K562 (cell line): ENCODE measurements around the gene IFT122. TPM values are rescaled to one million over a fixed set of nuclear protein-coding genes. Genes with fewer than 3 reads are reported as not detected.

Experiments
- ATAC-seq: fragments of 200-7000 bp; cut with Tn5 transposase; 3 replicates; pipeline ENCODE4 v1.9.1; 2020; ENCODE audit warnings: moderate library complexity
- BruUV-seq: library from RNA; stranded (reverse); fragments of 400-500 nt; replicated peaks from 2 replicates; lab custom pipeline; 2021; lab: Mats Ljungman, UMichigan
- CTCF ChIA-PET: fragments of 300-600 bp; formaldehyde crosslinking; extraction: SDS; loops from one replicate; lab custom pipeline; 2021; ENCODE audit warnings: low intra/inter-chr PET ratio; lab: Yijun Ruan, JAX
- POLR2A ChIA-PET: fragments of 300-600, 350-650 bp; sonication (Branson Sonifier 250); formaldehyde crosslinking; extraction: SDS; loops from one replicate; lab custom pipeline; 2021; ENCODE audit warnings: antibody characterized with exemption, inconsistent platforms; lab: Yijun Ruan, JAX
- DNase-seq, 4 experiments: peaks; one replicate each; pipeline versions ENCODE4 v3.0.0 to v3.0.0-alpha.2; 2011 to 2018; ENCODE audit warnings: low spot score in 3 of 4, mixed read lengths in 3 of 4; ENCODE audit errors: extremely low read depth in 1 of 4
- FAIRE-seq: peaks from 2 replicates; lab custom pipeline; 2011; peaks lifted over from hg19 to GRCh38; lab: Jason Lieb, UNC
- H2AFZ ChIP-seq: 2 replicates; pipeline ENCODE4 v1.6.0; 2011; ENCODE audit warnings: low read depth, low read length, control low read depth, inconsistent platforms
- H3K27ac ChIP-seq: fragments of 200-600 bp; 3 replicates; pipeline ENCODE4 v1.8.0; 2011; ENCODE audit warnings: low read depth, mild to moderate bottlenecking, control low read depth, inconsistent platforms, low read length, moderate library complexity, mixed read lengths; ENCODE audit errors: extremely low read depth
- H3K27me3 ChIP-seq, 2 experiments: fragments of 300-600 bp in 1 of 2; 2 replicates in 1 of 2; 3 replicates in 1 of 2; pipeline versions ENCODE4 v1.6.0 to v1.8.0; 2011; ENCODE audit warnings: inconsistent platforms in 2 of 2, low read length in 2 of 2, mild to moderate bottlenecking in 1 of 2, mixed read lengths in 1 of 2, moderate library complexity in 1 of 2; ENCODE audit not compliant: control insufficient read depth in 2 of 2, insufficient read depth in 2 of 2
- H3K36me3 ChIP-seq: fragments of 300-600 bp; 3 replicates; pipeline ENCODE4 v1.8.0; 2011; ENCODE audit warnings: mild to moderate bottlenecking, low read length, inconsistent platforms; ENCODE audit not compliant: control insufficient read depth, insufficient read depth
- H3K4me1 ChIP-seq, 2 experiments: fragments of 200-600 bp in 1 of 2; replicated peaks in 1 of 2; 2 replicates in 1 of 2; 3 replicates in 1 of 2; pipeline versions ENCODE4 v1.5.1 to v1.8.0; 2011; ENCODE audit warnings: inconsistent platforms in 2 of 2, low read length in 2 of 2, mild to moderate bottlenecking in 1 of 2, mixed read lengths in 1 of 2, moderate library complexity in 1 of 2; ENCODE audit not compliant: control insufficient read depth in 2 of 2, insufficient read depth in 2 of 2
- H3K4me2 ChIP-seq: 2 replicates; pipeline ENCODE4 v1.6.1; 2011; ENCODE audit warnings: low read length, control low read depth, inconsistent platforms, mixed read lengths; ENCODE audit not compliant: insufficient read depth
- H3K4me3 ChIP-seq: fragments of 200-600 bp; sonication (generic), shearing (Covaris generic); 2 replicates; pipeline ENCODE4 v1.5.1; 2016; ENCODE audit warnings: control low read depth, inconsistent platforms
- H3K79me2 ChIP-seq: fragments of 200-600 bp; 3 replicates; pipeline ENCODE4 v1.8.0; 2011; ENCODE audit warnings: low read length, inconsistent platforms; ENCODE audit not compliant: control insufficient read depth, insufficient read depth
- H3K9ac ChIP-seq, 2 experiments: 2 replicates each; pipeline versions ENCODE4 v1.6.0 to v1.6.1; 2011; ENCODE audit warnings: low read depth in 2 of 2, low read length in 2 of 2, control low read depth in 1 of 2, inconsistent platforms in 1 of 2, mild to moderate bottlenecking in 1 of 2, mixed read lengths in 1 of 2; ENCODE audit not compliant: insufficient read depth in 1 of 2
- H3K9me1 ChIP-seq: one replicate; pipeline ENCODE4 v1.6.0; 2011; ENCODE audit warnings: inconsistent platforms, mild to moderate bottlenecking, low read length, moderate library complexity; ENCODE audit not compliant: control insufficient read depth, insufficient read depth
- H3K9me3 ChIP-seq: replicated peaks from 2 replicates; pipeline ENCODE4 v1.5.1; 2011; ENCODE audit warnings: low read depth, low read length, inconsistent platforms; ENCODE audit not compliant: control insufficient read depth, insufficient read depth
- H4K20me1 ChIP-seq: replicated peaks from 2 replicates; pipeline ENCODE4 v1.6.1; 2011; ENCODE audit warnings: low read length, inconsistent platforms, mixed read lengths; ENCODE audit not compliant: control insufficient read depth, insufficient read depth
- BCLAF1 ChIP-seq, 2 experiments: fragments of 450-650 bp in 1 of 2; IDR thresholded peaks; 2 replicates each; pipeline ENCODE4 v1.6.1; 2011 to 2017; ENCODE audit warnings: low read depth in 2 of 2, antibody characterized with exemption in 1 of 2, borderline replicate concordance in 1 of 2, low read length in 1 of 2, mild to moderate bottlenecking in 1 of 2, mixed read lengths in 1 of 2; ENCODE audit not compliant: control insufficient read depth in 1 of 2
- BCOR ChIP-seq: fragments of 450-650 bp; IDR thresholded peaks from 2 replicates; pipeline ENCODE4 v1.6.1; 2016
- E2F3 ChIP-seq: fragments of 250-450 bp; sonication (Bioruptor Pico); IDR thresholded peaks from 2 replicates; pipeline ENCODE4 v1.4.0; 2020; ENCODE audit warnings: mild to moderate bottlenecking
- FOXA3 ChIP-seq, 2 experiments: fragments of 450-650 bp in 1 of 2; sonication (generic) in 1 of 2; formaldehyde crosslinking; IDR thresholded peaks in 1 of 2; conservative IDR thresholded peaks in 1 of 2; 2 replicates each; pipeline versions ENCODE4 v1.4.0 to v1.8.0; 2020 to 2022; ENCODE audit warnings: mild to moderate bottlenecking in 2 of 2, missing genetic modification reagents in 1 of 2
- MYNN ChIP-seq, 2 experiments: sonication (generic); formaldehyde crosslinking in 1 of 2; IDR thresholded peaks; 2 replicates each; pipeline versions ENCODE4 v1.5.0 to v1.6.1; 2016 to 2020; ENCODE audit warnings: antibody characterized with exemption in 1 of 2, missing genetic modification reagents in 1 of 2
- PHF20 ChIP-seq: fragments of 450-650 bp; IDR thresholded peaks from 2 replicates; pipeline ENCODE4 v1.6.1; 2018; ENCODE audit not compliant: partially characterized antibody
- RBM25 ChIP-seq: fragments of 200-400 bp; formaldehyde crosslinking; IDR thresholded peaks from 2 replicates; pipeline ENCODE4 v1.6.1; 2018; ENCODE audit warnings: low read length, low read depth, moderate library complexity; ENCODE audit not compliant: severe bottlenecking
- WGBS: fragments of 100-300 bp; shearing (Covaris generic); methylation state at CpG from one replicate; pipeline ENCODE4 v1.1.6; 2016; ENCODE audit warnings: low coverage, mixed read lengths; ENCODE audit not compliant: insufficient coverage; ENCODE audit errors: missing lambda C conversion rate; 5-methylcytosine and 5-hydroxymethylcytosine counted together
- in situ Hi-C: fragments of 300-500 bp; cut with MboI; formaldehyde crosslinking; loops from 4 replicates; pipeline ENCODE4 v1.15.0; 2018; ENCODE audit warnings: inconsistent platforms, mixed read lengths
- intact Hi-C: fragments of 100-400 bp; cut with micrococcal nuclease; formaldehyde crosslinking; loops from 2 replicates; pipeline ENCODE4 v1.14.2; 2022
- polyA plus RNA-seq, 8 experiments: library from polyadenylated mRNA; depleted of rRNA in 4 of 8; stranded (reverse) in 5 of 8; unstranded in 3 of 8; fragments of >200 nt; fragmentation: Nextera tagmentation in 2 of 8; fragmentation: Illumina TruSeq in 1 of 8; extraction: Ambion mirVana in 2 of 8; extraction: Trizol in 1 of 8; gene quantifications; 2 replicates each; pipeline versions ENCODE4 v1.2.1 to v1.2.3, GENCODE V29; 2011 to 2014; ENCODE audit warnings: inconsistent platforms in 1 of 8, missing spikeins in 1 of 8
- total RNA-seq, 7 experiments: library from RNA; depleted of rRNA in 6 of 7; stranded (reverse); fragments of >200 nt in 6 of 7; fragmentation: Illumina TruSeq in 2 of 7; extraction: Trizol in 2 of 7; gene quantifications; 2 replicates each; pipeline versions ENCODE4 v1.2.1 to v1.2.3, GENCODE V29; 2011 to 2021; ENCODE audit warnings: low replicate concordance in 1 of 7
- TF ChIP-seq, protein P1 (sequence below): IDR thresholded peaks from 2 replicates; pipeline ENCODE4 v1.6.1; 2012; ENCODE audit warnings: low read depth, low read length, improper control_type of control experiment, borderline replicate concordance
- TF ChIP-seq, protein P2 (sequence below): sonication (generic); formaldehyde crosslinking; IDR thresholded peaks from 2 replicates; pipeline ENCODE4 v1.8.1; 2023; ENCODE audit warnings: mild to moderate bottlenecking, missing genetic modification reagents

The IFT122 gene
- total and polyA plus RNA-seq, 9 of the 15 experiments (the other 6 are each of a cell fraction or from before 2014, with no cell fraction given): 2.4 to 11.5 (median 7.7) TPM

GRCh38 chr3:129560911-129561594 lies 121.0 kb downstream of the IFT122 start (continued):
- no peak for TF ChIP-seq FOXA3 (CRISPR knock-in tag; conservative IDR thresholded peaks at IDR 0.05 in 1 of 2, IDR thresholded peaks at IDR 0.05 in 1 of 2)

DNA sequence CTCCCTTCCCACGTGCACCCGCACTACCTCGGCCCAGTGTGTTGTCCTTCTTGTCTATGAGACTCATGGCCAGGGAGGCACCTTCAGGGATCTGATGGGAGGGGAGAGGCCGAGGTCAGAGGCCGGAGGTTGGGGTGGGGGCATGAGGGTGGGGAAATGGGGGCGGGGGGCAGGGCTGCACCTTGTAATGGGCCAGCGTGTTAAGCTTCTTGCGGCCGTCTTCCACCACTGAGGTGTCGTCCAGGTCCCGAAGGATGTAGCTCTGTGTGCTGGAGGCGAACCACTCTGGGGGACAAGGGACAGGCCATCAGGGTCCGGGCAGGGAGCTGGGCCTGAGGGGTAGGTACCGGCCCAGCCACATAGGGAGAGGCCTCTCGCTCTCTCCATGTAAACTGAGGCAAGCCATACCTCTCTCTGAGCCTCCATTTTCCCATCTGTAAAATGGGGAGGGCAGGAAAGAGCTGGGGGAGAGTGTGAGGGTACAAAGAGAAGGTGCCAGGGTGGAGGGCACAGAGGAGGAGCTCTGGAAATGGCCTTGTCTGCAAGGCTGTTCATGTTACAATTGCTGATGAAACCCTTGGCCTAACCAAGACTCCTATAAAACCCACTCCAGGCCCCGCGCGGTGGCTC lies 121.7 kb downstream of the IFT122 start:
- H3K36me3 ChIP-seq: peaks cover 23% of the 10 kb centered on the region; the same call in 1 of the 3 replicates
- H3K4me2 ChIP-seq: no peak overlapping the region
- ChIA-PET CTCF (no interaction called here), POLR2A (interaction anchor here (0.5 to 0.9 kb wide), 2 partner anchors 11 to 640 kb away, joined by 3 read pairs; no protein-coding TSS in a partner anchor)
- BruUV-seq: no TSS peak
- WGBS: 79% methylated on average over 7 of the region's 18 CpGs
- H3K4me1 ChIP-seq: peaks cover 0 to 32% of the 10 kb centered on the region in 2 experiments; a peak in 3 of 5 replicates
- no peaks in the 10 kb centered on the region for H3K9me3 ChIP-seq
- no peaks in the 10 kb centered on the region for H3K27me3 ChIP-seq
- DNase-seq (no peak), FAIRE-seq (no peak), ATAC-seq (no peak)
- in situ Hi-C loops (no loop called here), intact Hi-C loops (no loop called here)
- peak; percentile 8 for TF ChIP-seq RBM25
- TF ChIP-seq E2F3 (CRISPR knock-in tag): no peak
- TF ChIP-seq PHF20: no peak
- TF ChIP-seq, protein P1, sequence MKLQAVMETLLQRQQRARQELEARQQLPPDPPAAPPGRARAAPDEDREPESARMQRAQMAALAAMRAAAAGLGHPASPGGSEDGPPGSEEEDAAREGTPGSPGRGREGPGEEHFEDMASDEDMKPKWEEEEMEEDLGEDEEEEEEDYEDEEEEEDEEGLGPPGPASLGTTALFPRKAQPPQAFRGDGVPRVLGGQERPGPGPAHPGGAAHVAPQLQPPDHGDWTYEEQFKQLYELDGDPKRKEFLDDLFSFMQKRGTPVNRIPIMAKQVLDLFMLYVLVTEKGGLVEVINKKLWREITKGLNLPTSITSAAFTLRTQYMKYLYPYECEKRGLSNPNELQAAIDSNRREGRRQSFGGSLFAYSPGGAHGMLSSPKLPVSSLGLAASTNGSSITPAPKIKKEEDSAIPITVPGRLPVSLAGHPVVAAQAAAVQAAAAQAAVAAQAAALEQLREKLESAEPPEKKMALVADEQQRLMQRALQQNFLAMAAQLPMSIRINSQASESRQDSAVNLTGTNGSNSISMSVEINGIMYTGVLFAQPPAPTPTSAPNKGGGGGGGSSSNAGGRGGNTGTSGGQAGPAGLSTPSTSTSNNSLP: no peak
- no peak for TF ChIP-seq MYNN (IDR thresholded peaks at IDR 0.05)
- TF ChIP-seq MYNN (CRISPR knock-in tag; IDR thresholded peaks at IDR 0.05): no peak
- peak; percentile 50; the same call in 1 of the 2 replicates for TF ChIP-seq BCOR
- TF ChIP-seq, protein P2, sequence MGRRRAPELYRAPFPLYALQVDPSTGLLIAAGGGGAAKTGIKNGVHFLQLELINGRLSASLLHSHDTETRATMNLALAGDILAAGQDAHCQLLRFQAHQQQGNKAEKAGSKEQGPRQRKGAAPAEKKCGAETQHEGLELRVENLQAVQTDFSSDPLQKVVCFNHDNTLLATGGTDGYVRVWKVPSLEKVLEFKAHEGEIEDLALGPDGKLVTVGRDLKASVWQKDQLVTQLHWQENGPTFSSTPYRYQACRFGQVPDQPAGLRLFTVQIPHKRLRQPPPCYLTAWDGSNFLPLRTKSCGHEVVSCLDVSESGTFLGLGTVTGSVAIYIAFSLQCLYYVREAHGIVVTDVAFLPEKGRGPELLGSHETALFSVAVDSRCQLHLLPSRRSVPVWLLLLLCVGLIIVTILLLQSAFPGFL (CRISPR knock-in tag): no peak
- no peak for TF ChIP-seq BCLAF1 (IDR thresholded peaks at IDR 0.05; ENCODE audit: borderline replicate concordance in 1 of 2, control insufficient read depth in 1 of 2, low read depth in 2 of 2, low read length in 1 of 2)
- H3K27ac ChIP-seq: no peak overlapping the region
- H3K9me1 ChIP-seq: no peaks in the 10 kb centered on the region
- no peaks in the 10 kb centered on the region for H3K79me2 ChIP-seq
- H3K9ac ChIP-seq: no peak overlapping the region; a peak in 1 of 4 replicates
- H3K4me3 ChIP-seq: no peak overlapping the region
- H4K20me1 ChIP-seq: no peaks in the 10 kb centered on the region
- H2AFZ ChIP-seq: no peak overlapping the region
